Frontal cortex (tissue), 4 donors: ENCODE results near the gene COX7A1. TPM values are rescaled to one million over a fixed set of nuclear protein-coding genes. Genes with fewer than 3 reads are reported as not detected.
"Not testable (repeated sequence)": the region's sequence is repeated elsewhere in the genome, so short reads cannot be mapped to it uniquely, and the experiment has no call there.

Experiments used
- DNase-seq, 2 donors: peaks; one replicate each; pipeline ENCODE4 v3.0.0; 2012; ENCODE audit warnings: low spot score in 2 of 2
- FAIRE-seq: peaks from 2 replicates; lab custom pipeline; 2012; peaks lifted over from hg19 to GRCh38; lab: Jason Lieb, UNC
- total RNA-seq: library from RNA; depleted of rRNA; stranded (reverse); fragments of >200 nt; gene quantifications from one replicate; pipeline ENCODE4 v1.2.3, GENCODE V29; 2014
- donor health status: control.
- donor health status: control.
- donor health status: control.

The COX7A1 gene
- total RNA-seq, 1 donor from 2014 or later = 1.6 TPM

DNA sequence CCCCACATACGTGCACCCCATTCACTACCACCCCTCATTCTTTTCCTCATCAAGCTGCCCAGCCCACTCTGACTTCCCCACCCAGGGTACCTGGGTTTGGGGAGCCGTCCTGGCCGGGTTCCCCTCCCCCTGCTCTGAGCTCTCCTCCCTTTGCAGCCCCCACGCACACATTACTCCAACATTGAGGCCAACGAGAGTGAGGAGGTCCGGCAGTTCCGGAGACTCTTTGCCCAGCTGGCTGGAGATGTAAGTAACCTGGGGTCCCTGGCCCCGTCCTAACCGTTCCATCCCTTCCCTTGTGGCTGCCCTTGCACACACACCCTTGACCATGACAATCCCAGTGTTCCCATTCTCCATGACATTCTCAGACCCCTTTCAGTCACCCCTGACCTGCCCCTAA, 9.8 kb downstream of the COX7A1 start:
- DNase-seq = no peak
- no peak for FAIRE-seq

DNA sequence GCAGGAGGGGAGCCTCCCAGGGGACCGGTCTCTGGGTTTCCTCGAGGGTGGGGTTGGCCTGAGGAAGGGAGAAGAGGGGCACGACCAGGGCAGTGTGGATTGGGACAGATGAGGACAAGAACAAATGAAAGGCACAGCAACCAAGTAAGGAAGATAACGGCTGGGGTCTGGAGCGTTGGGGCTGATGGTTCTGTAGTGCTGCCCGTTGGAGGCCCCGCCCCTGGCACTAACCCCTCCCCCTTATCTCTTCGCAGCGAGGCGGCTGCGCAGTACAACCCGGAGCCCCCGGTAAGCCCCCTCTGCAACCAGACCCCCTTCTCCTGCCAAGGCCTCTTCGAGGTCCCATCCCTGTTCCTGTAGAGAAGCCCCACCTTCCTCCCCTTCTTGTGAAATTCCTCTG, 10.2 kb downstream of the COX7A1 start:
- DNase-seq (no peak), FAIRE-seq (no peak)

DNA sequence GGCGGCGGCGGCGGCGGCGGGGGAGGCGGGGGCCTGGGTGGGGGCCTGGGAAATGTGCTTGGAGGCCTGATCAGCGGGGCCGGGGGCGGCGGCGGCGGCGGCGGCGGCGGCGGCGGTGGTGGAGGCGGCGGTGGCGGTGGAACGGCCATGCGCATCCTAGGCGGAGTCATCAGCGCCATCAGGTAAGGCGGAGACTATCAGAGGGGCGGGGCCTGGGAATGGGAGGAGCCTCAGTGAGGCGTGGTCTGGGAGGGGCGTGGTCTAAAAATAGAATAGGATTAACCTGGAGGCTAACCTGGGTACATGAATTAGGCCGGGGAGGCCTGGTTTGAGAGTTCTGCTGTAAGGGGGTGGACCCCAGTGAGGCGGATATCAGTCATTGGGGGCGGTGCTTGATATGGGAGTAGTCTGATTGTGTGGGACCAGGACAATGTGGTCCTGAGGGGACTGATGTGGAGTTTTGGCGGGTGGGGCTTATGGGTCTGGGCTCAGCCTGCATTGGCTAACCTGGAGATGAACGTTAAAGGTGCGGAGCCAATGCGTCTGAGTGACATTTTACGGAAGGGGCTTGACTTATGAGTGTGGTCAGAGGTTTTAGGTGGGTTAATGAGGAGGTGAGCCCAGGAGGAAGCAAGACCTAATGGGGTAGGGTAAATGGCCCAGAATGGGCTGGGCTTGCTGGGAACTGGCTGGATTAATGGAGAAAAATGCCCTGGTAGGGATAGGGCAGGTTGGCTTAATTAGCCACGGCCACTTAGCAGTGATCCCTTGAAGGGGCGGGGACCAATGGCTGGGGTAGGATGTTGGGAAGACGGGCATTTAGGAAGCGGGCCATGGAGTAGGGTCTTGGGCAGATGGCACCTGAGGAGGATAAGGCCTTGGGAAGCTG, 11.0 kb downstream of the COX7A1 start:
- DNase-seq = peak; percentile 79 to 93
- FAIRE-seq = no peak

DNA sequence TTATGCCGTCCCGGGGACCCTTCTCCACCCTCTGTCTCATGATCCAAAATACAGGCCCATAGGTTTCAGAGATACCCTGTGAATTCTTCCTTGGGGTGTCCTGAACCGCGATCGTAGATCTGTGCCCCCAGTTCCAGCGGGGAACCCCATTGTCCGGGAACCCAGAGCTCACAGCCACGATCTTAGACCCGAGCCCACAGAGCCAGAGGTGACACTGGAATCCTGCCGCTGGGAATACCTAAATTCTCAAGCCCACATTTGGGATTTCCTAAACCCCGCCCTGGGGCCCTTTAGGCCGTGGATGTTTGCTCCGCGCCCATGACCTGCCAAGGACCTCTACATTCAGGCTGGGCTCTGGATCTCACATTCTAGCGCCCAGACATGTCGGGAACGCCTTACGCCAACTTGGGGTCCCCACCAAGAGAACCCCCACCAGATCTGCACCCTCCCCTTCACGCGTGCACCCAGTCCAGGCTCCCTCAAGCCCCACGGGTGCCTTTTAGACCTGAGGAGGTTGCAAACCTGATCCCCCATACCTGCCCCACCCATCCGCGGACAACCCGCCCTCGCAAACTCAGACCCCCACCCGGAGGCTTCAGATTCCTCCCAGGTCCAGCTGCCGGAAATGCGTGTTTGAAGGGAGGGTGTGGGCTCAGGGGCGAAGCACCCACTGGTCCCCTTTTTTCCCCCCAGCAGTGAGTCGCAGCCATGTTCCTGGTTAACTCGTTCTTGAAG, 11.8 kb downstream of the COX7A1 start:
- FAIRE-seq = no peak
- DNase-seq = peak; percentile 55 to 67

DNA sequence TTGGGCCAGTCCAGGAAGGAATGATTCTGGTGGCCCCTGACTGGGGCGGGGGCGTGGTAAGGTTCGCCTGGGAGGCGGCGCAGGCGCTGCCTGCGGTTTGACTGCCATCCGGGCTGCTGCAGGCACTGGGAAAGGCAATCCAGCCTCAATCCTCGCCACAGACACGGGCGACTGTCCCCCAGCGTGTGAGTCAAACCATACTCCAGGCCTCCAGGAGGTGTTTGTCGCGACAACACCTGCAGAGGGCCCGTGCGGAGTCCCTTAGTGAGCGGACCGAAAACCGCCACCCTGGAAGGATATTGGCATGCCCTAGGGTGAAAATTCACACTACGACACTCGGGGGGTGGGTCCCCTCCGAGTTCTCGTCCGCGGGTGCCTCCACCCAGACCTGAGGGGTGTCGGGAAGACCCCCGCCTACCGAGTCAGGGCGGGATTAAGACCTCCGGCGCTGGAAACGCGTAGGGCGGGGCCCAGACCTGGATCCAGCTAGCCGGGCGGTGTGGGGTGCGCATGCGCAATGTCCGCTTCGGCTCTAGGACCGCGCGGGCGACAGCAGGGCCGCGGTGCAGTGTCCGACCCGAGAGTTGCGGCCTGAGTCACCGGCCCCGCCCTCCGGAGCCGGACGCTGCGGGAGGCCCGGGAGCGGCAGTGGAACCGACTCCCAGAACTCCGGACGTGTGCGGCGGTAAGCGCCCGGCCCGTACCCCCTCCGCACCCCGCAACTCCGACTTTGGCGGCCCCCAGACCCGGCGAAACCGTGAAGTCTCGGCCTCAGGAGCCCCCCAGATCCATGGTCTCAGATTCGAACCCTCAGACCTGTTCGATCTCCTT, 12.6 kb downstream of the COX7A1 start, which contains the start of gene CAPNS1:
Gene CAPNS1 (plus strand): TSS at position 594 of the 831 bp plus-strand sequence. CDS start 946 bp downstream, outside the sequence.
- FAIRE-seq (no peak), DNase-seq (peak; percentile 95 to 96)

DNA sequence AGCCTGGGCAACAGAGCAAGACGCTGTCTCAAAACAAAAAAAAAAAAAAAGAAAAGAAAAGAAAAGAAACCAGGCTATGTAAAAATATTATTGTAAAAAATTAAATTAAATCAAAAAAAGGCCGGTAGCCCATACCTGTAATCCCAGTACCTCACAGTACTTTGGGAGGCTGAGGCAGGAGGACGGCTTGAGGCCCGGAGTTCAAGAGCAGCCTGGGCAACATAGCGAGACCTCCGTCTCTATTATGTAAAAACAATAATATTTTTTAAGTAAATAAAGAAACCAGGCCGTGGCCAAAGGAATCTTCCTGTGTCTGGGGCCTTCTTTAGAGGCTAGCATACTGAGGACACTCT, 13.2 kb downstream of the COX7A1 start:
- DNase-seq = no peak
- FAIRE-seq = no peak

DNA sequence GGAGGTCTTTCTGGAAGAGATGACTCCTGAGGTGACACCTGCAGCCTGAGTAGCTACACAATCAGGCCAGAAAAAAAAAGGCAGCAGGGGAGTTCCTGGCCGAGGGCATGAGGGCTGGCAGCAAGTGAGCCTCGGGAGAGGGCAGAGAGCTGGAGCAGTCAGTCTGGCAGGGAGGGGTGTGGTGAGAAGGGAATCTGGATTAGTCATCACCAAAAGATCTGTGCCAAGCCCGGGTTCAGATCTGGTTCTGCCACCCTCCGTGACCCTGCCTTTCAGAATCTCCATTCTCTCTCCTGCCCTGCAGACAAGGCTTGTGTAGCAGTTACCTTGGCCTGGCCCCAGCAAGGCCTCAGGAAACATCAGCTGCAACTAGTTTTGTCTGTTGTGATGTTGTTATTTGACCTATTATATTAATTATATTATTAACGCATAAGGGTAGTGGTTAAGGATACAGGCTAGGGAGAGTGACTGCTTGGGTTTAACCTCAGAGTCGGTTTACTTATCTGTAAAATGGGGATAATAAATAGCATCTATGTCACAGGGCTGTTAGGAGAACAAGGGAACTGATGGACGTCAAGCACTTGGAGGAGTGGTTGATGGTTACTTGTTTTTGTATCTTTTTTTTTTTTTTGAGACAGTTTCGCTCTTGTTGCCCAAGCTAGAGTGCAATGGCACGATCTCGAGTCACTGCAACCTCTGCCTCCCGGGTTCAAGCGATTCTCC, 15.1 kb downstream of the COX7A1 start:
- FAIRE-seq (no peak), DNase-seq (no peak)

DNA sequence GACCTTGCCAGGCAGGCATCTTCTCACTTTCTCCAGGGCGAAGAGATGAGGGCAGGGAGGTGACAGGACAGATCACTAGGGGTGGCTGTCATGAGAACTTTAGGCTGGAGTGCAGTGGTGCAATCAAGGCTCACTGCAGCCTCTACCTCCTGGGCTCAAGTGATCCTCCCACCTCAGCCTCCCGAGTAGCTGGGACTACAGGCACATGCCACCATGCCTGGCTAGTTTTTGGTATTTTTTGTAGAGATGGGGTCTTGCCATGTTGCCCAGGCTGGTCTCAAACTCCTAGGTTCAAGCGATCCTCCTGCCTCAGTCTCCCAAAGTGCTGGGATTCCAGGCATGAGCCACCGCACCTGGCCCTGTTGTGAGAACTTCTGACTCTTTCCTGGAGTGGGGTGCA, 17.4 kb downstream of the COX7A1 start:
- FAIRE-seq, DNase-seq: not testable (repeated sequence)

DNA sequence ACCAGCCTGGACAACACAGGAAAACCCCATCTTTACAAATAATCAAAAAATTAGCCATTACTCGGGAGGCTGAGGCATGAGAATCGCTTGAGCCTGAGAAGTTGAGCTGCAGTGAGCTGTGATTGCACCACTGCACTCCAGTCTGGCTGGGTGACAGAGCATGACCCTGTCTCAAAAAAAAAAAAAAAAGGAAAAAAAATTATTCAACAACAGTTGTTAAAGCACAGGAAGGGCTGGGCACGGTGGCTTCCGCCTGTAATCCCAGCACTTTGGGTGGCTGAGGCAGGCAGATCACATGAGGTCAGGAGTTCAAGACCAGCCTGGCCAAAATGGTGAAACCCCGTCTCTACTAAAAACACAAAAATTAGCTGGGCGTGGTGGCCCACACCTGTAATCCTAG, 21.0 kb downstream of the COX7A1 start:
- not testable (repeated sequence) for DNase-seq, FAIRE-seq

DNA sequence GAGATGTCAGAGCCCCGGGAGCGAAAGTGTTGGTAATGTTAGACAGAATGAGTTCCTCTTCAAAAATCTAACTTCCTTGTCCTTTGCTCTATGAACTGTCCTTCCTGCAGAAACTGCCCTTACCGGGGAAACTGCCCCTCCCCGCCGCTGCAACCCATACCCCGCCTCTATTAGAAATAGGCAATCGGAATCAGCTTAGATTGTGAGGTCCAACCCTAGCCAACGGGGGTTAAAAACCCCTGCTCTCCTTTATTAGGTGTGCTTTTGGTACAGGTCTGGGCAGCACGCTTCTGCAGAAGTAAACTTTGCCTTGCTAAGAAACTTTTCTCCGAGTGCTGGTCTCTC, 23.9 kb downstream of the COX7A1 start:
- no peak for FAIRE-seq
- no peak for DNase-seq

DNA sequence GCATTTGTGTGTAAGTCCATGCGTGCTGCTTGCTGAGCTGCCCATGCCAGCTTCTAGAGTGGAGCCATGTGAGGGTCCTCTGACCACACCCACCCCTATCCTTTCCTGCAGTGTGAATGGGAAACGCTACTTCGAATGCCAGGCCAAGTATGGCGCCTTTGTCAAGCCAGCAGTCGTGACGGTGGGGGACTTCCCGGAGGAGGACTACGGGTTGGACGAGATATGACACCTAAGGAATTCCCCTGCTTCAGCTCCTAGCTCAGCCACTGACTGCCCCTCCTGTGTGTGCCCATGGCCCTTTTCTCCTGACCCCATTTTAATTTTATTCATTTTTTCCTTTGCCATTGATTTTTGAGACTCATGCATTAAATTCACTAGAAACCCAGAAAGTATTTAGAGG, 26.7 kb downstream of the COX7A1 start:
- no peak for FAIRE-seq
- DNase-seq = no peak

DNA sequence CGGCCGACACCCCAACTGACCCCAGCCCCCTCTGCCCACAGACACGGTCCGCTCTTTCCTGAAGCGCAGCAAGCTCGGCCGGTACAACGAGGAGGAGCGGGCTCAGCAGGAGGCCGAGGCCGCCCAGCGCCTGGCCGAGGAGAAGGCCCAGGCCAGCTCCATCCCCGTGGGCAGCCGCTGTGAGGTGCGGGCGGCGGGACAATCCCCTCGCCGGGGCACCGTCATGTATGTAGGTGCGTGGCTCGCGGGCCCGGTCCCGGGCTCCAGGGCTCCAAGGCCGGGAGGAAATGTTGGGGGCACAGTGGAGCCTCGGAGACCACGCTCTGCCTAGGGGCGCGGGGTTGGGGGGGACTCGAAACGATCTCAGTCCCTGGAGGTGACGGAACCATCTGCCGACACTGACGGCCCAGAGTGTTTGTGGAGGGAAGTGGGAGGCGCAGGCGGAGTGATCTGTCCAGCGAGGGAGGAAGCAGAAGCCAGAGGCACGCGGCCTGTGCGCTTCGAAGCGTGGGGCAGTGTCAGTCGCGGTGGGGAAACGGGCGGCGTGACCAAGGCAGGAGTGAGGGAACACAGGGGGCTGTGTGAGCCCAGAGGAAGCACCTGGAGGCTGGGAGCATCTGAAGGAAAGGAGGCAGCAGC, 30.6 kb downstream of the COX7A1 start:
- DNase-seq = no peak

DNA sequence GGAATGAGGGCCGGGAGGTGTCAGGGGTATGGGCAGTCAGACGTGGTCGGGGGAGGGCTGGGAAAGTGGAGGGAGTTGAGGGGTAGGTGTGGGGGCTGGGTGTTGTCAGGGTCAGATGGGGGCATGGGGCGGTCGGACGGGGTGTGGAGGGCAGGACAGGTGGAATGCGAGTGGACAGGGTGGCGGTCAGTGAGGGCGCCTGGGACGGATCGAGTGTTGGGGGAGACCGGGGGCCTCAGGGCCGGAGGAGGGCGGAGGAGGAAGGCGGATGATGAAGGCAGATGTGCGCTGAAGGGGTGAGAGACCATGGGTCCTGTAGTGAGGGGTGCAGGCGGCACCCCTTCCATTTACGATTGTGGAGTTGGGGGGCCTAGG, 31.3 kb downstream of the COX7A1 start:
- DNase-seq (no peak), FAIRE-seq (no peak)

More for the DNA sequence above, 30.6 kb downstream of the COX7A1 start:
- no peak for FAIRE-seq

DNA sequence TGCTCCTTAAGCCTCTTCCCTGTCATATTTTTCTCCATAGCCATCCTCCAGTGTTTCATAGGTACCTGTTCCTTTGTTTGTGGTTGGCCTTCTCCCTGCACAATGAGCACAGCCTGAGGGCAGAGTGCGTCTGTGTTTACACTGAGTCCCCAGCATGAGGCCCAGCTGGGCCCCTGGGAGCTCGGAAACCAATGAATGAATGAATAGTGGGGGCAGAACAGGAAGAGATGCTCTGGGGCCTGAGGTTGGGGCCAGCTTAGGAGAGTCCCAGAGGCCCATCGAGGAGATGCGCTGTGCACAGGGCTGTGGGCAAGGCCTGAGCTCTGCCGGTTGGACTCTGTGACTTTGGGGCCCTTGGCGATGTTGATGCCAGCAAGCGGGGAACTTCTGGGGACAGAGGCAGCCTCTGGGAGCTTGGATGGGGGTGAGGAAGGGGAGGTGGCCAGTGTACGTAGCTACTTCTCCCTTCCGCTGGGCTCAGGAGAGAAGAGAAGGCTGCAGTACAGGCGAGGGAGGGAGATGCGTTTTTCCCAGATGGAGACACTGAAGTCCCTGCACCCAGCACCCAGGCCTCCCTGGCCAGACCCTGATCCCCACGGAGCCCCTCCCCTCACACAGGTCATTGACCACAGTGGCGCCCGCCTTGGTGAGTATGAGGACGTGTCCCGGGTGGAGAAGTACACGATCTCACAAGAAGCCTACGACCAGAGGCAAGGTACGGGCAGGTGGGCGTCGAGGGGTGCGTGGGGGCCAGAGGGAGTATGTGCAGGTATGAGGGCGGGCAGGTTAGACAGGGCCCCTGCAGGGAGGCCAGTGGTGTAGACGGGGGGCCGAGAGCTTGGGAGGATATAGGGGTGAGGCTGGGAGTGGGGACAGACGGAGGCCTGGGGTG, 31.9 kb downstream of the COX7A1 start:
- FAIRE-seq = no peak

DNA sequence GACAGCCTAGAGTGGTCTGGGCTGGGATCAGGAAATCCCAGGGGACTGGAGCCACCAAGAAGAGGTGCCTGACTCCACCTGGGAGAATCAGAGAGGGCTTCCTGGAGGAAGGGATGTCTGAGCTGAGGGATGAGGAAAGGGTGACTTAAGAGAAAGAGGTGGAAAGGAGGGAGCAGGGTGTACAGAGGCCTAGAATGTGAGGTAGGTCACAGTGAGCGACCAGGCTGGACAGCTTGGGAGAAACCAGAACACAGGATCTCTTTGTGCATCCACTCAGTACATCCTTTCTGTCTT, 36.0 kb downstream of the COX7A1 start:
- DNase-seq = no peak
- FAIRE-seq = no peak

More for the DNA sequence above, 31.9 kb downstream of the COX7A1 start:
- DNase-seq = no peak

DNA sequence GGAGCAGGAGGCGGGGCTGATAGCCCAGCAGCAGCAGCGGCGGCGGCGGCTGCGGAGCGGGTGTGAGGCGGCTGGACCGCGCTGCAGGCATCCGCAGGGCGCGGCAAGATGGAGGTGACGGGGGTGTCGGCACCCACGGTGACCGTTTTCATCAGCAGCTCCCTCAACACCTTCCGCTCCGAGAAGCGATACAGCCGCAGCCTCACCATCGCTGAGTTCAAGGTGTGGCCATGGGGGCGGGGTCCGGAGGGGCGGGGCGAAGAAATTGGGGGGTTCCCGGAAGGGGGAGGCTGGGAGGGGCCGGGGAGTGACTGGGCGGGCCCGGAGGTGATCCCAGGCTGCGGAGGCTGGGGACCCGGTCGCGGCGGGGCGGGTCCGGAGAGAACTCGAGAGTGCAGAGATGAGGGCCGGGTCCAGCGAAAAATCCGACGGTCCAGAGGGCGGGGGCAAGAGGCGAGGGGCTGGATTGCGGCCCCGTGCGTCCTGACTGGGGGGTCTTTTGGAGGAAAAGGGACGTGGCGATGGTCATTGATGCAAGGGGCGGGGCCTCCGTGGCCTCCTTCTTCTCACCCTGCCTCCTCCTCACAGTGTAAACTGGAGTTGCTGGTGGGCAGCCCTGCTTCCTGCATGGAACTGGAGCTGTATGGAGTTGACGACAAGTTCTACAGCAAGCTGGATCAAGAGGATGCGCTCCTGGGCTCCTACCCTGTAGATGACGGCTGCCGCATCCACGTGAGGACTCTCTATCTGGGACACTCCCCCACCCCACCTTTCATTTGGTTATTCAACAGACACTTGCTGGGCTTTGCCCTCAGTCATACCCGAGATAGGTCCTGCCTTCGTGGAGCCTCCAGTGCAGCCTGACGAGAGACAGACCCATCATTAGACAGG, 36.5 kb downstream of the COX7A1 start, which contains the start of gene TBCB:
Gene TBCB (plus strand): TSS at position 16 of the 891 bp plus-strand sequence. CDS start 93 bp downstream, at position 109.
- no peak for FAIRE-seq
- DNase-seq = no peak

DNA sequence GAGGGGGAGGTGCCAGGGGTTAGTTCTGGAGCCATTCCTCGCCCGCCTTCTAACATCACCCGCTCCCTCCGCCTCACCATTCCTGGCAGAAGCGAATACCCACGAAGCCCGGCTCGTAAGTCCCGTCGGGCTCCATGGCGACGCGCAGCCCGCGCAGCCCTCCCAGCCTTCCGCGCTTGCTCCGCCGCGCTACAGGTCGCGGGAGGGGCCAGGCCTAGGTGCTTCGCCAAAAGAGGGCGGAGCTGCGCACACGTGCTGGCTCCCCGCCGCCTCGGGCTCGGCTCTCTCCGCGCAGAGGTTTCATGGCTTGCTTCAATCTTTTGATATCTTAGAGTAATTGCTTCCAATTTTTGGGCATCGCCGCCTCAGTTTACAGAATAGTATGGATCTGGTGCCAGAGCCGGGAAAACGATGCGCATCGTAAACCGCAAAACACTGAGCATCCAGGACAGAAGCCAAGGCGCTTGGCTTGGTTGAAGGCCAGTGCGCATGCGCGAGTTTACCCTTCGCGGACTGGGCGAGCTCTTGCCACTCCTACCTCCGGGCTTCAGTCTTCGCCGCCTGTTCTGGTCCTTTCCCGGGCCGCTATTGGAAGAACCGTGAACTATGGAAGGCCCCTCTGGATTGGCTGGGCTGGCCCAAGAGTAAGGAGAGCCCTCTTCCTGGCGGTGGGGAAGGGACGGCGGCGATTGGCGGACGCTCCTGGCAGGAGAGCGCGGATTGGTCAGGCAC, 37.4 kb downstream of the COX7A1 start, which contains the start of gene POLR2I:
Gene POLR2I (minus strand): TSS at position 155 of the 732 bp plus-strand sequence. CDS start 19 bp downstream, at position 136.
- FAIRE-seq = peak; percentile 79

More for the DNA sequence above, 37.4 kb downstream of the COX7A1 start, which contains the start of gene POLR2I:
- DNase-seq = peak; percentile 98 to 99
